ENCODE data around the gene SAMSN1. TPM values are rescaled to one million over a fixed set of nuclear protein-coding genes. Genes with fewer than 3 reads are reported as not detected.

Gene SAMSN1
- total RNA-seq, 1 donor from 2014 or later: 115 TPM

- peaks cover 9% of the 10 kb centered on the region for H3K9me3 Mint-ChIP-seq
- H3K27me3 Mint-ChIP-seq (ENCODE audit: insufficient read depth): no peaks in the 10 kb centered on the region
- H3K4me3 Mint-ChIP-seq: no peak overlapping the region
- peak overlapping the region; percentile 76 for H3K27ac Mint-ChIP-seq
- H3K4me1 Mint-ChIP-seq (ENCODE audit: low read depth): peaks cover 82% of the 10 kb centered on the region
- DNase-seq (ENCODE audit: low spot score): no peak
- H3K36me3 Mint-ChIP-seq (ENCODE audit: low read depth): peaks cover 63% of the 10 kb centered on the region
- intact Hi-C loops (cut with micrococcal nuclease): loop anchor here (1.0 to 10.0 kb wide), 4 partner anchors 34 to 102 kb away; partner anchors contain the start of genes HSPA13 and SAMSN1
These were observed 59.2 kb downstream of the SAMSN1 start for GRCh38 chr21:14486869-14487268.

- peaks cover 85% of the 10 kb centered on the region for H3K4me1 Mint-ChIP-seq (ENCODE audit: low read depth)
- H3K9me3 Mint-ChIP-seq: peaks cover 9% of the 10 kb centered on the region
- DNase-seq (ENCODE audit: low spot score): no peak
- no peak overlapping the region for H3K4me3 Mint-ChIP-seq
- peak overlapping the region; percentile 55 for H3K27ac Mint-ChIP-seq
- intact Hi-C loops (cut with micrococcal nuclease): loop anchor here (10.0 kb wide), 1 partner anchor 100 kb away; the partner anchor contains the start of gene HSPA13
- H3K36me3 Mint-ChIP-seq (ENCODE audit: low read depth): peaks cover 52% of the 10 kb centered on the region
- H3K27me3 Mint-ChIP-seq (ENCODE audit: insufficient read depth): no peaks in the 10 kb centered on the region
These were observed 61.7 kb downstream of the SAMSN1 start for GRCh38 chr21:14484188-14485009.

- Mint-ChIP-seq H3K36me3 (ENCODE audit: low read depth) (peaks cover 47% of the 10 kb centered on the region), H3K4me1 (ENCODE audit: low read depth) (peaks cover 83% of the 10 kb centered on the region), H3K9me3 (peaks cover 9% of the 10 kb centered on the region), H3K4me3 (no peak overlapping the region), H3K27me3 (ENCODE audit: insufficient read depth) (no peaks in the 10 kb centered on the region), H3K27ac (peak overlapping the region; percentile 65)
- DNase-seq (ENCODE audit: low spot score): no peak
- intact Hi-C loops (cut with micrococcal nuclease): loop anchor here (10.0 kb wide), 1 partner anchor 98 kb away; the partner anchor contains the start of gene HSPA13
These were observed 62.8 kb downstream of the SAMSN1 start for GRCh38 chr21:14483296-14483695.

- Mint-ChIP-seq H3K27me3 (ENCODE audit: insufficient read depth) (no peaks in the 10 kb centered on the region), H3K27ac (peak overlapping the region; percentile 93), H3K36me3 (ENCODE audit: low read depth) (peaks cover 37% of the 10 kb centered on the region), H3K4me1 (ENCODE audit: low read depth) (peaks cover 74% of the 10 kb centered on the region), H3K4me3 (peak overlapping the region; percentile 44), H3K9me3 (peaks cover 9% of the 10 kb centered on the region)
- intact Hi-C loops (cut with micrococcal nuclease): loop anchor here (1.0 to 10.0 kb wide), 2 partner anchors 28 to 97 kb away; partner anchors contain the start of gene HSPA13
- peak; percentile 9 for DNase-seq (ENCODE audit: low spot score)
These were observed 64.0 kb downstream of the SAMSN1 start for GRCh38 chr21:14482165-14482564.

GRCh38 chr21:14480411-14481031, 65.6 kb downstream of the SAMSN1 start:
- peaks cover 68% of the 10 kb centered on the region for H3K4me1 Mint-ChIP-seq (ENCODE audit: low read depth)
- peaks cover 9% of the 10 kb centered on the region for H3K9me3 Mint-ChIP-seq
- peaks cover 26% of the 10 kb centered on the region for H3K36me3 Mint-ChIP-seq (ENCODE audit: low read depth)
- H3K4me3 Mint-ChIP-seq: no peak overlapping the region
- no peak for DNase-seq (ENCODE audit: low spot score)
- intact Hi-C loops (cut with micrococcal nuclease): loop anchor here (10.0 kb wide), 1 partner anchor 96 kb away; the partner anchor contains the start of gene HSPA13
- H3K27ac Mint-ChIP-seq: peak overlapping the region; percentile 69
- no peaks in the 10 kb centered on the region for H3K27me3 Mint-ChIP-seq (ENCODE audit: insufficient read depth)

GRCh38 chr21:14479241-14479786, 66.8 kb downstream of the SAMSN1 start:
- Mint-ChIP-seq H3K27me3 (ENCODE audit: insufficient read depth) (no peaks in the 10 kb centered on the region), H3K4me3 (no peak overlapping the region), H3K36me3 (ENCODE audit: low read depth) (peaks cover 21% of the 10 kb centered on the region), H3K27ac (peak overlapping the region; percentile 38), H3K9me3 (peaks cover 6% of the 10 kb centered on the region), H3K4me1 (ENCODE audit: low read depth) (peaks cover 58% of the 10 kb centered on the region)
- intact Hi-C loops (cut with micrococcal nuclease): no loop called here
- no peak for DNase-seq (ENCODE audit: low spot score)

- Mint-ChIP-seq H3K4me3 (no peak overlapping the region), H3K36me3 (ENCODE audit: low read depth) (peaks cover 7% of the 10 kb centered on the region)
- intact Hi-C loops (cut with micrococcal nuclease): no loop called here
These were observed 68.3 kb downstream of the SAMSN1 start for GRCh38 chr21:14477841-14478240.

GRCh38 chr21:14477133-14477532, 69.0 kb downstream of the SAMSN1 start:
- H3K36me3 Mint-ChIP-seq (ENCODE audit: low read depth): peaks cover 6% of the 10 kb centered on the region
- H3K9me3 Mint-ChIP-seq: peaks cover 3% of the 10 kb centered on the region
- H3K27ac Mint-ChIP-seq: no peak overlapping the region
- no peak for DNase-seq (ENCODE audit: low spot score)
- no peaks in the 10 kb centered on the region for H3K27me3 Mint-ChIP-seq (ENCODE audit: insufficient read depth)
- no peak overlapping the region for H3K4me3 Mint-ChIP-seq
- H3K4me1 Mint-ChIP-seq (ENCODE audit: low read depth): peaks cover 37% of the 10 kb centered on the region
- intact Hi-C loops (cut with micrococcal nuclease): no loop called here

More at GRCh38 chr21:14477841-14478240, 68.3 kb downstream of the SAMSN1 start:
- H3K9me3 Mint-ChIP-seq: peaks cover 3% of the 10 kb centered on the region
- H3K27ac Mint-ChIP-seq: no peak overlapping the region
- DNase-seq (ENCODE audit: low spot score): no peak
- H3K4me1 Mint-ChIP-seq (ENCODE audit: low read depth): peaks cover 43% of the 10 kb centered on the region
- no peaks in the 10 kb centered on the region for H3K27me3 Mint-ChIP-seq (ENCODE audit: insufficient read depth)

GRCh38 chr21:14474995-14475394, 71.1 kb downstream of the SAMSN1 start:
- H3K9me3 Mint-ChIP-seq: no peaks in the 10 kb centered on the region
- no peak for DNase-seq (ENCODE audit: low spot score)
- H3K4me3 Mint-ChIP-seq: no peak overlapping the region
- peaks cover 3% of the 10 kb centered on the region for H3K36me3 Mint-ChIP-seq (ENCODE audit: low read depth)
- peaks cover 20% of the 10 kb centered on the region for H3K4me1 Mint-ChIP-seq (ENCODE audit: low read depth)
- H3K27me3 Mint-ChIP-seq (ENCODE audit: insufficient read depth): no peaks in the 10 kb centered on the region
- H3K27ac Mint-ChIP-seq: no peak overlapping the region
- intact Hi-C loops (cut with micrococcal nuclease): no loop called here

GRCh38 chr21:14469641-14470040, 76.5 kb downstream of the SAMSN1 start:
- no peak overlapping the region for H3K27ac Mint-ChIP-seq
- intact Hi-C loops (cut with micrococcal nuclease): no loop called here
- DNase-seq (ENCODE audit: low spot score): no peak
- H3K4me3 Mint-ChIP-seq: no peak overlapping the region
- peaks cover 3% of the 10 kb centered on the region for H3K36me3 Mint-ChIP-seq (ENCODE audit: low read depth)
- H3K4me1 Mint-ChIP-seq (ENCODE audit: low read depth): no peaks in the 10 kb centered on the region
- no peaks in the 10 kb centered on the region for H3K9me3 Mint-ChIP-seq
- H3K27me3 Mint-ChIP-seq (ENCODE audit: insufficient read depth): no peaks in the 10 kb centered on the region

GRCh38 chr21:14466715-14467114, 79.4 kb downstream of the SAMSN1 start:
- peaks cover 3% of the 10 kb centered on the region for H3K36me3 Mint-ChIP-seq (ENCODE audit: low read depth)
- no peaks in the 10 kb centered on the region for H3K27me3 Mint-ChIP-seq (ENCODE audit: insufficient read depth)
- H3K4me1 Mint-ChIP-seq (ENCODE audit: low read depth): no peaks in the 10 kb centered on the region
- no peak overlapping the region for H3K4me3 Mint-ChIP-seq
- intact Hi-C loops (cut with micrococcal nuclease): no loop called here
- H3K27ac Mint-ChIP-seq: no peak overlapping the region
- no peaks in the 10 kb centered on the region for H3K9me3 Mint-ChIP-seq
- no peak for DNase-seq (ENCODE audit: low spot score)

- DNase-seq (ENCODE audit: low spot score): no peak
- Mint-ChIP-seq H3K36me3 (ENCODE audit: low read depth) (peaks cover 13% of the 10 kb centered on the region), H3K4me3 (no peak overlapping the region), H3K9me3 (peaks cover 13% of the 10 kb centered on the region), H3K4me1 (ENCODE audit: low read depth) (peaks cover 44% of the 10 kb centered on the region), H3K27ac (no peak overlapping the region), H3K27me3 (ENCODE audit: insufficient read depth) (no peaks in the 10 kb centered on the region)
- intact Hi-C loops (cut with micrococcal nuclease): loop anchor here (10.0 kb wide), 1 partner anchor 137 kb away; no protein-coding TSS in a partner anchor
These were observed 88.4 kb downstream of the SAMSN1 start for GRCh38 chr21:14457762-14458161.

Data from activated T-helper 1 cell treated with anti-CD3 and anti-CD28 coated beads, Interleukin-12 subunit alpha, Interleukin-12 subunit beta, Interleukin-2, Interleukin-4 antibody, amounts not matched to agents 30 ng/mL and 10 ng/mL and 1 ng/mL, durations not matched to agents 14 hours and 24 hours and 36 hours (primary cell).